HG03354 (cell line): ENCODE data around the gene PYHIN1.
"Not testable (repeated sequence)": the region's sequence is repeated elsewhere in the genome, so short reads cannot be mapped to it uniquely, and the experiment has no call there.

Experiments used
- ATAC-seq: cut with Tn5 transposase; IDR thresholded peaks from one replicate; pipeline ENCODE4 v1.9.1; 2021; ENCODE audit warnings: mild to moderate bottlenecking; ENCODE audit not compliant: unreplicated experiment, poor library complexity, severe bottlenecking

The PYHIN1 gene

DNA sequence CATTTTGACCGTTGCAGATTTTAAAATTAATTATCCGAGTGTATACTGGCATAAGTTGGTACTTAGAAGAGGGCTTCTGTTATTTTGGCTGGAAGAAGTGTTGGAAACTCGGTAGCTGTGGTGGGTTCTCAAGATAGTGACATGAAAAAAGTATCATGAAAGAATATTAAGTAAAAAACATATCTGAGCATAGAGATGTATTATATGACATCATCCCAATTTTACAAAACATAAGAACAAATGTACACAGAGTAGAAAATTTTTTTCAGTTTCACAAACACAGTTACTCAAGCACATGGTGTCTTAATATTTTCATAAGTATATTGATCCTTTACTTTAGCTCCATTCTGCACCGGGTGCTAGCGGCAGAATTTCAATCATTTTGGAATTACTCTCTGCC, 79.0 kb downstream of the PYHIN1 start:
- ATAC-seq = no peak

DNA sequence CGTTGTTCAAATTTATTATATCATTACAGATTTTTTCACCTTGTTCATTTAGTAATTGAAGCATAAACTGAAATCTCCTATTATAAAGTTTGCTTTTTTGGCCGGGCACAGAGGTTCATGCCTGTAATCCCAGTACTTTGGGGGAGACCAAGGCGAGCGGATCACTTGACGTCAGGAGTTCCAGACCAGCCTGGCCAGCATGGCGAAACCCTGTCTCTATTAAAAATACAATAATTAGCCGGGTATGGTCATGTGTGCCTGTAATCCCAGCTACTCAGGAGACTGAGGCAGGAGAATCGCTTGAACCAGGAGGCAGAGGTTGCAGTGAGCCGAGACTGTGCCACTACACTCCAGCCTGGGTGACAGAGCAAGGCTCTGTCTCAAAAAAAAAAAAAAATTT, 79.6 kb downstream of the PYHIN1 start:
- not testable (repeated sequence) for ATAC-seq

DNA sequence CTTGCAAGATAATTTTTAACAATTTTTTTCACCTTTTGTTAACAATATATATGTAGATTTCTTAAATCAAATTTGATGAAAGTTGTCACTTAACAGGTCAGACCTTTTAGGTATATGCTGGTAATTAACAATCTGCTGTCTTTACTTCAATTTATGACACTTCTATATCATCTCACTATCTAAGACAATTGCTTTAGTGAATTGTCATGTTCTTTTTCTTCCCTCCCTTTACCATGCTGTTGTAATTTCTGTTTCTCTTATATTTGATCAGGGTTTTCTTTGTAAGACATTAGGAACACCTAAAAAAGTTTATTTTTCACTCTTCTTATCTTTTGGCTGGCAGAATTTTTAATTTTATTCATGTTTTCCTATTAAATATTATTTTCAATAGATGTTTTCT, 80.4 kb downstream of the PYHIN1 start:
- ATAC-seq = no peak

DNA sequence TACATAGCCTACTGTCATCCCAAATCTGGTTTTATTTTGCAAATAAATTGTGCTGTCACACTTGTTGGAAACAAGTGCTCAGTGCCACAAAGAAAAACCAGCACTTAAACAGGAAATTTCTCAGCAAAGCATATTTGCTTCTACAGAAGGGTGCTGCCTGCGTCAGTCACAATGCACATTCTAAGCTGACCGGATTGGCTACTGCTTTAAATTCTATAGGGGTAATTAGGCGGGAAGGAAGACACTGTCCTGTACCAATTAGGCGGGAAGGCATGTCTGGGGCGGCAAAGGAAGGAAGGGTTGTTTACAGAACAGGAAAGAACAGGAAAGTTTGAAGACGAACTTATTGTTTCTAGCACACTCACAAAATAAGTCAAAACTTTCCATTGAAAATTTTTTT, 81.1 kb downstream of the PYHIN1 start:
- peak; percentile 32 for ATAC-seq

DNA sequence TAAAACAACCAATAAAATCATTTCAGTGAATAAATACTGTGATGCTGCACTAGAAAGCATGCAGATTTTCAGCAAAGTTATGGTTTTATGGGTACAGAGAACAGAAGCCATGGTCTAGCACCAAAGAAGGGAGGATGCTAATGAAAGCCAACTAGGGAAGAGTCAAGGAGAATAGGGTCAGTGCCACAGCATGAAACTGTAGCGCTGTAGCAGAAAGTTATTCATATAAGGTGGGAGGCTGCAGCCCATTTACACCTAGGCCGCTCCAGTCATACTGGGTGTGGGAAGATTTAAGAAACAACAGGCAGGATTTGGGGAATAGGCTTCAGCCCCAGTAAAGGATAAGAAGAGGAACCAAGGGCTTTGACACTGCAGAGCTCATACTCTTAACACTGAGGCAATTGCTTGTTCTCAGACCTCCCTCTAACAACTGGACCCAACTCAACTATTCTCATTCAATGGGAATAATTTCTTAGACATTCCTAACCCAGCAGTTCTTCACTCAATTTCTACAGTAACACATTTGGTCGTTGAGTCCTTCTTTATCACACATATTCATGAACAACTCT, 82.7 kb downstream of the PYHIN1 start:
- ATAC-seq = no peak

DNA sequence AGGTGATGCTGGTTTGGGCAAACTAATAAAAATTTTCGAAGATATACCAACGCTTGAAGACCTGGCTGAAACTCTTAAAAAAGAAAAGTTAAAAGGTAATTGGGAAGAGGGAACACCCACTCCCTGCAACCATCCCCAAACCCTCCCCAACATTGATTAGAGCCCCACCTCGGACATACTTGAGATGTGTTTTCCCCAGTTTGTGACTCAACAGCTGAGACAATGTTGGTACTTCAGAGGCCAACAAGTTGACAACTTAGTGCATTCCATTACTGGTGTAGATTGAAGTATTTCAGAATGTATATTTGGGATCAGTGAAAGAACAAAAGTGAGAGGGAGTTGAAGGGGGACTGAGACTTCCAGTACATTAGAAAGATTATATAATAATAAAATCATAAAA, 83.5 kb downstream of the PYHIN1 start:
- ATAC-seq = no peak

DNA sequence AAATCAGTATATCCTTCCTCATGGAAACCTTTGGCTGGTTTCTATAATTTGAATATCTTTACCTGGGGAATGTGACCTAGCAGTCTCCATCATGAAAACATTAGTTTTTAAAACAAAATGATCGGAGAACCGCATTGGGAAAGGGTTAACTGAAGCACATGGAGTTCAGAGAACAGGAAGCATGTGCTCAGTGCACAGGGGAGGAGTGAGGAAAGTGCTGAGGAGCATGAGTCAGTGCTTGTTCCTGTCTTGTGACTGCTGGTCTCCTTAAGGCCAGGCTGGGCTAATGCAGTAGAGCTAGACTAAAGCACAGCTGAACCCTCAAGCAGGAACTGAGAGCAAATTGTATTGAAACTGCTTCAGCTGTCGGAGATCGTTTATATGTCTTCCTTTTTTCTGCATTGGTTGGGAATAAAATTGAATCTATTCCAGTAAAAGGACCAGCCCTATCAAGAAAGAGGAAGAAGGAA, 84.1 kb downstream of the PYHIN1 start:
- ATAC-seq = peak; percentile 93

DNA sequence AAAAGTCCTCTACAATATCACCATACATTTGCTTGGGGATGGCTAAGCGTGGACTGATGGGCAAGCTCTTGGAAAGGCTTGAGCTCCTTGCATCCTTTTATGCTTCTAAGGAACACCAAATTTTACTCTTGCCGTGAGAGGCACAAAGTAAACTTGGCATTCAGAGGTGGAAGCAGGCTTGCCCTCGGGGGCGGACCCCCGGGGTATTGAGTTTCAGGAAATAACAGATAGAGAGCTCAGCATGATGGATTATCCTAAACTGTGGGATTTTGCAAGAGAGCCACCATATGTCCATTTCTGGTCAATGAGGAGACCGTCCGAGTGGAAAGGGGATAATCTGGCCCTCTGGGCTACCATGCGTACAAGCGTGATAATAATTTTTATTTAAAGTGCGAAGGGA, 92.4 kb downstream of the PYHIN1 start:
- no peak for ATAC-seq

DNA sequence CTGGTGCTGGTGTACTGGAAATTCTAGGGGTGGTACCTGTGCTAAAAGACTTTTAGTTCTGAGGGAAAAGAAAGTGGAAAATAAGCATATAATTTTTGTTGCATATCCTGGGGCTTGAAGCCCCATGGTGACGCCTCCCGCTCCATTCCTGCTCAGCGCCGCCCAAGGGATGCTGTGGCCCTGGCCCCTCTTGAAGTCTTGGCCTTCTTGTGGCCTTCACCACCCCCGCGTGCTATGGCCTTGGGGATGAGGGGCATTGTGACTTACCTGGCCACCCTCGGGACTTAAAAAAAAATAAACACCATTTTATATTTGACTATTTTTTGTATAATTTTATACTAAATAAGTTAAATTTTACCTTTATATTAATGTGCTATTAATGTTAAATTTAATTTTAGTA, 93.7 kb downstream of the PYHIN1 start:
- no peak for ATAC-seq
